MCF 10A (cell line): ENCODE results near the gene ADGRG4. TPM values are rescaled to one million over a fixed set of nuclear protein-coding genes. Genes with fewer than 3 reads are reported as not detected.
"Not testable (repeated sequence)": the region's sequence is repeated elsewhere in the genome, so short reads cannot be mapped to it uniquely, and the experiment has no call there.

Experiments
- Bru-seq: library from RNA; stranded (reverse); fragments of 400-500 nt; gene quantifications from one replicate; lab custom pipeline; 2021; lab: Mats Ljungman, UMichigan
- BruChase-seq, 2 experiments: library from RNA; stranded (reverse); fragments of 400-500 nt; gene quantifications; one replicate each; lab custom pipeline; 2021; lab: Mats Ljungman, UMichigan
- BruUV-seq: library from RNA; stranded (reverse); fragments of 400-500 nt; replicated peaks from 2 replicates; lab custom pipeline; 2021; lab: Mats Ljungman, UMichigan
- CTCF ChIA-PET: fragments of 300-600 bp; sonication (Branson Sonifier 250); formaldehyde crosslinking; extraction: SDS; loops from one replicate; lab custom pipeline; 2021; ENCODE audit warnings: antibody characterized with exemption, inconsistent platforms; lab: Yijun Ruan, JAX
- POLR2A ChIA-PET: fragments of 300-600, 350-650 bp; sonication (Branson Sonifier 250); formaldehyde crosslinking; extraction: SDS; loops from one replicate; lab custom pipeline; 2020; ENCODE audit warnings: antibody characterized with exemption, inconsistent platforms; lab: Yijun Ruan, JAX
- DNase-seq: peaks from one replicate; pipeline ENCODE4 v3.0.0-alpha.2; 2018; ENCODE audit not compliant: unreplicated experiment
- H3K27ac Mint-ChIP-seq: one replicate; pipeline ENCODE4 v1.8.0; 2022; ENCODE audit warnings: mild to moderate bottlenecking, low read depth, mixed read lengths; ENCODE audit not compliant: unreplicated experiment
- H3K27me3 Mint-ChIP-seq: one replicate; pipeline ENCODE4 v1.8.0; 2022; ENCODE audit warnings: mixed read lengths; ENCODE audit not compliant: insufficient read depth, unreplicated experiment
- H3K36me3 Mint-ChIP-seq: one replicate; pipeline ENCODE4 v1.8.0; 2022; ENCODE audit warnings: mild to moderate bottlenecking, moderate library complexity, mixed read lengths; ENCODE audit not compliant: insufficient read depth, unreplicated experiment
- H3K4me1 Mint-ChIP-seq: one replicate; pipeline ENCODE4 v1.8.0; 2022; ENCODE audit warnings: mixed read lengths; ENCODE audit not compliant: insufficient read depth, unreplicated experiment
- H3K4me3 Mint-ChIP-seq: one replicate; pipeline ENCODE4 v1.8.0; 2022; ENCODE audit warnings: mild to moderate bottlenecking, moderate library complexity, mixed read lengths; ENCODE audit not compliant: unreplicated experiment
- H3K9me3 Mint-ChIP-seq: one replicate; pipeline ENCODE4 v1.8.0; 2022; ENCODE audit warnings: mixed read lengths; ENCODE audit not compliant: unreplicated experiment
- CTCF ChIP-seq: fragments of 200-600 bp; IDR thresholded peaks from one replicate; pipeline ENCODE4 v1.8.0; 2022; ENCODE audit warnings: antibody characterized with exemption, mild to moderate bottlenecking; ENCODE audit not compliant: unreplicated experiment
- intact Hi-C: fragments of 100-400 bp; cut with micrococcal nuclease; formaldehyde crosslinking; loops from 2 replicates; pipeline ENCODE4 v1.14.1; 2022
- long read RNA-seq: library from polyadenylated mRNA; stranded (forward); transcript quantifications from one replicate; pipeline ENCODE4 v2.0.0, GENCODE V29; 2022
- total RNA-seq: library from RNA; stranded (reverse); gene quantifications from 2 replicates; pipeline ENCODE4 v1.2.3, GENCODE V29; 2022

Gene ADGRG4, protein sequence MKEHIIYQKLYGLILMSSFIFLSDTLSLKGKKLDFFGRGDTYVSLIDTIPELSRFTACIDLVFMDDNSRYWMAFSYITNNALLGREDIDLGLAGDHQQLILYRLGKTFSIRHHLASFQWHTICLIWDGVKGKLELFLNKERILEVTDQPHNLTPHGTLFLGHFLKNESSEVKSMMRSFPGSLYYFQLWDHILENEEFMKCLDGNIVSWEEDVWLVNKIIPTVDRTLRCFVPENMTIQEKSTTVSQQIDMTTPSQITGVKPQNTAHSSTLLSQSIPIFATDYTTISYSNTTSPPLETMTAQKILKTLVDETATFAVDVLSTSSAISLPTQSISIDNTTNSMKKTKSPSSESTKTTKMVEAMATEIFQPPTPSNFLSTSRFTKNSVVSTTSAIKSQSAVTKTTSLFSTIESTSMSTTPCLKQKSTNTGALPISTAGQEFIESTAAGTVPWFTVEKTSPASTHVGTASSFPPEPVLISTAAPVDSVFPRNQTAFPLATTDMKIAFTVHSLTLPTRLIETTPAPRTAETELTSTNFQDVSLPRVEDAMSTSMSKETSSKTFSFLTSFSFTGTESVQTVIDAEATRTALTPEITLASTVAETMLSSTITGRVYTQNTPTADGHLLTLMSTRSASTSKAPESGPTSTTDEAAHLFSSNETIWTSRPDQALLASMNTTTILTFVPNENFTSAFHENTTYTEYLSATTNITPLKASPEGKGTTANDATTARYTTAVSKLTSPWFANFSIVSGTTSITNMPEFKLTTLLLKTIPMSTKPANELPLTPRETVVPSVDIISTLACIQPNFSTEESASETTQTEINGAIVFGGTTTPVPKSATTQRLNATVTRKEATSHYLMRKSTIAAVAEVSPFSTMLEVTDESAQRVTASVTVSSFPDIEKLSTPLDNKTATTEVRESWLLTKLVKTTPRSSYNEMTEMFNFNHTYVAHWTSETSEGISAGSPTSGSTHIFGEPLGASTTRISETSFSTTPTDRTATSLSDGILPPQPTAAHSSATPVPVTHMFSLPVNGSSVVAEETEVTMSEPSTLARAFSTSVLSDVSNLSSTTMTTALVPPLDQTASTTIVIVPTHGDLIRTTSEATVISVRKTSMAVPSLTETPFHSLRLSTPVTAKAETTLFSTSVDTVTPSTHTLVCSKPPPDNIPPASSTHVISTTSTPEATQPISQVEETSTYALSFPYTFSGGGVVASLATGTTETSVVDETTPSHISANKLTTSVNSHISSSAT (N-terminal part only)
- total RNA-seq: not detected in 2 replicates
- Bru-seq, nascent RNA: percentile 2 among the genes with signal in this experiment
- BruChase-seq, experiment 1, labeled RNA remaining after a 6-hour chase: percentile 5 among the genes with signal in this experiment
- percentile 3 among the genes with signal in this experiment for BruChase-seq, experiment 2, labeled RNA remaining after a 2-hour chase
- long read RNA-seq: 0 reads

DNA sequence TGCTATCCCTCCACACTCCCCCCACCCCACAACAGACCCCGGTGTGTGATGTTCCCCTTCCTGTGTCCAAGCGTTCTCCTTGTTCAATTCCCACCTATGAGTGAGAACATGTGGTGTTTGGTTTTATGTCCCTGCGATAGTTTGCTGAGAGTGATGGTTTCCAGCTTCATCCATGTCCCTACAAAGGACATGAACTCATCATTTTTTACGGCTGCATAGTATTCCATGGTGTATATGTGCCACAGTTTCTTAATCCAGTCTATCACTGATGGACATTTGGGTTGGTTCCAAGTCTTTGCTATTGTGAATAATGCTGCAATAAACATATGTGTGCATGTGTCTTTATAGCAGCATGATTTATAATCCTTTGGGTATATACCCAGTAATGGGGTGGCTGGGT, at the start of gene ADGRG4:
TSS of gene ADGRG4 (plus strand) at position 243 of the 400 bp plus-strand sequence. CDS start 7,815 bp downstream, outside the sequence.
- POLR2A ChIA-PET, H3K4me1 Mint-ChIP-seq, CTCF ChIA-PET, H3K36me3 Mint-ChIP-seq, BruUV-seq, H3K4me3 Mint-ChIP-seq, intact Hi-C loops, DNase-seq, H3K27ac Mint-ChIP-seq, H3K9me3 Mint-ChIP-seq: not testable (repeated sequence)
- peaks cover 13% of the 10 kb centered on the region for H3K27me3 Mint-ChIP-seq

- TF ChIP-seq CTCF: no peak
- Mint-ChIP-seq H3K4me1 (no peaks in the 10 kb centered on the region), H3K4me3 (peak within 1 kb of the TSS; percentile 86), H3K27ac (peak within 1 kb of the TSS; percentile 85), H3K36me3 (no peaks in the 10 kb centered on the region), H3K27me3 (peaks cover 24% of the 10 kb centered on the region), H3K9me3 (no peaks in the 10 kb centered on the region)
- intact Hi-C loops: no loop called here
- ChIA-PET POLR2A (no interaction called here), CTCF (interaction anchor here (0.6 kb wide), 1 partner anchor 59 kb away, joined by 4 read pairs; no protein-coding TSS in a partner anchor)
- peak; percentile 53 for DNase-seq
- no TSS peak for BruUV-seq
Measured at GRCh38 chrX:136251041-136251991, 49.4 kb upstream of the ADGRG4 start, which contains the start of gene MAP7D3. Gene MAP7D3, minus strand, starts transcription at chrX:136251400. Its CDS starts 42 bp downstream, at chrX:136251358.

- intact Hi-C loops: no loop called here
- no peaks in the 10 kb centered on the region for H3K36me3 Mint-ChIP-seq
Measured at GRCh38 chrX:136255541-136255940, 45.2 kb upstream of the ADGRG4 start.

More at GRCh38 chrX:136255541-136255940, 45.2 kb upstream of the ADGRG4 start:
- Mint-ChIP-seq H3K27ac (no peak overlapping the region), H3K9me3 (no peaks in the 10 kb centered on the region), H3K27me3 (peaks cover 43% of the 10 kb centered on the region), H3K4me1 (peaks cover 8% of the 10 kb centered on the region), H3K4me3 (no peak overlapping the region)
- no peak for DNase-seq
- no peak for TF ChIP-seq CTCF
- POLR2A ChIA-PET: interaction anchor here (0.6 kb wide), 1 partner anchor 607 kb away, joined by 4 read pairs; no protein-coding TSS in a partner anchor
- no TSS peak for BruUV-seq
- CTCF ChIA-PET: interaction anchor here (0.7 to 2.3 kb wide), 3 partner anchors 11 to 227 kb away, joined by 4 to 16 read pairs (median 5); no protein-coding TSS in a partner anchor
